ENCODE results near the gene TLR5.

TLR5 gene

DNA sequence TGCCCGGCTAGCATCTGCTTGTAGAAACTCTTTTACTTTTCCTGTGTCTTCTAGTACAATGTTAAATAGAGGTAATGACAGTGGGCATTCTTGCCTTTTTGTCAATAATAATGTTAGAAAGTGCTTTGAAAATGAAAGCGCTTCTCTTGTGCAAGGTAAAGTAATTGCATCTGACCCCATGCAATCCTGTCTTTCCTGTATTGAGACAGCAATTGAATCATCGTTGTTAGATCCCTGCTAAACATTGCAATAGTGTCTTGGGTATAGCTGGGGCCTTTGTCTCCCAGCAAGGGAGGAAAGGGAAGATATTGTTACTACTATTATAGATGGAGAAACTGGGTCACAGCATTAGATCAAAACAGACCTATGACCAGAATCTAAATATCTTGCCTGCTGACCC, 80.9 kb downstream of the TLR5 start:
- peak in 1 of 3 donors; percentile 6 for DNase-seq

DNA sequence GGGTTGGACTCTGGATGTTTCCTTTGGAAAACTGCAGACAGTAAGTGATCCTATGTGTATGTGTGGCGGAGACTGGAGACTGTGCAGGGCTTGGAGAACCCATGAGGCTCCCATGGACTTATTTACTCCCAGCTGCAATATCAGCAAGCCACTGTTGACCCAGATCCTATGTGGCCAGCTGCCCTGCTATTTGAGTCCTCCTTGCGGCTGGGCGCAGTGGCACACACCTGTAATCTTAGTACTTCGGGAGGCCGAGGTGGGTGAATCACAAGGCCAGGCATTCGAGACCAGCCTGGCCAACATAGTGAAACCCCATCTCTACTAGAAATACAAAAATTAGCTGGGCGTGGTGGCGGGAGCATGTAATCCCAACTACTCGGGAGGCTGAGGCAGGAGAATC, 83.5 kb downstream of the TLR5 start:
- no peak for DNase-seq
